Gastrocnemius medialis (tissue), 4 donors: Measurements from ENCODE around the gene RARB. TPM values are rescaled to one million over a fixed set of nuclear protein-coding genes. Genes with fewer than 3 reads are reported as not detected.
A peak's percentile ranks its signal among the peaks of the same experiment; 100 is the strongest.

Experiments
- ATAC-seq, 2 donors: fragments of 150-250 bp; one replicate each; pipeline ENCODE4 v1.9.1; 2016
- DNase-seq, 2 donors: peaks; one replicate each; pipeline ENCODE4 v3.0.0-alpha.2; 2019
- H3K27ac ChIP-seq, 4 donors: fragments of 200-600 bp; sonication (generic); 1 replicate in 1 of 4; 2 replicates in 3 of 4; pipeline ENCODE4 v1.5.1; 2016 to 2018; ENCODE audit warnings: mild to moderate bottlenecking in 2 of 4, moderate library complexity in 1 of 4
- H3K27me3 ChIP-seq, 3 donors: fragments of 200-600 bp; sonication (generic) in 2 of 3; 1 replicate in 1 of 3; 2 replicates in 2 of 3; pipeline versions ENCODE4 v1.5.1 to v1.6.0; 2016 to 2019; ENCODE audit warnings: mild to moderate bottlenecking in 1 of 3, moderate library complexity in 1 of 3
- H3K36me3 ChIP-seq, 2 donors: fragments of 200-600 bp; sonication (generic) in 1 of 2; one replicate each; pipeline ENCODE4 v1.5.1; 2017 to 2018
- H3K4me1 ChIP-seq, 2 donors: fragments of 200-600 bp; sonication (generic) in 1 of 2; one replicate each; pipeline ENCODE4 v1.5.1; 2016 to 2017; ENCODE audit warnings: mild to moderate bottlenecking in 2 of 2
- H3K4me3 ChIP-seq, 4 donors: fragments of 200-600 bp; sonication (generic) in 3 of 4; 1 replicate in 1 of 4; 2 replicates in 3 of 4; pipeline ENCODE4 v1.5.1; 2016 to 2019; ENCODE audit warnings: mild to moderate bottlenecking in 2 of 4
- H3K9me3 ChIP-seq, 3 donors: fragments of 200-600 bp; sonication (generic) in 2 of 3; 1 replicate in 1 of 3; 2 replicates in 2 of 3; pipeline ENCODE4 v1.5.1; 2016 to 2019
- POLR2A ChIP-seq, 2 donors: fragments of 450-650 bp; IDR thresholded peaks; one replicate each; pipeline ENCODE4 v1.6.1; 2017; ENCODE audit warnings: antibody characterized with exemption in 2 of 2, mild to moderate bottlenecking in 2 of 2, moderate library complexity in 2 of 2
- in situ Hi-C, 4 donors: fragments of 200-750 bp; cut with MboI; loops; one replicate each; pipeline versions ENCODE4 v1.15.0 to v1.8.0; 2017; ENCODE audit warnings: low sequenced_read_pairs in 4 of 4
- intact Hi-C: fragments of 100-400 bp; cut with DNase I; formaldehyde crosslinking; loops from one replicate; pipeline ENCODE4 v1.15.1; 2023; ENCODE audit warnings: low total_unique reads
- total RNA-seq, 4 donors: library from RNA; depleted of rRNA; stranded (reverse); fragments of >200 nt; gene quantifications; one replicate each; pipeline versions ENCODE4 v1.1.0 to v1.2.3, GENCODE V29; 2016
- TF ChIP-seq, protein P1 (sequence below), 5 experiments: fragments of 450-650 bp in 3 of 5; fragments of 200-600 bp in 2 of 5; sonication (generic) in 2 of 5; IDR thresholded peaks in 4 of 5; conservative IDR thresholded peaks in 1 of 5; 1 replicate in 4 of 5; 2 replicates in 1 of 5; pipeline ENCODE4 v1.5.1; 2016 to 2019; ENCODE audit warnings: antibody characterized with exemption in 5 of 5, mild to moderate bottlenecking in 3 of 5, moderate library complexity in 3 of 5

RARB gene
- total RNA-seq, 4 donors from 2014 or later, result 1.2 to 3.0 (median 1.9) TPM

DNA sequence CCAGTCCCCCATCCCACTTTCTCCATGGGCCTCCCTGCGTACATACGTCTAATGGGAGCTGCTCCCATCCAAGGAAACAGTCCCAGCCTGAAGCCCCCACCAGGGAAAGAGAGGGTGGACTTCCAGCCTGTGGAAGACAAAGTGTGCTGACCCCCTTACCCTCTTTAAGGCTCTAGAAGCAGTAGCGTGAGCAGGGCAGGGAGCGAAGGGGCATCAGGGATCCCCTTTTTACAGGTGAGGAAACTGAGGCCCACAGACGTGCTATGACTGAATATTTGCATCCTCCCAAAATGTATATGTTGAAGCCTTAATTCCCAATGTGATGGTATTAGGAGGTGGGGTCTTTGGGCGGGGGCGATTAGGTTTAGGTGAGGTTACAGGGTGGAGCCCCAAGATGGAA lies 153.3 kb downstream of the RARB start:
- H3K27me3 ChIP-seq, result no peaks in the 10 kb centered on the region
- no peaks in the 10 kb centered on the region for H3K4me1 ChIP-seq
- DNase-seq (no peak), ATAC-seq (no peak)
- in situ Hi-C loops, result loop anchor here in 3 of 4 donors (25.0 kb wide), 3 partner anchors 569 to 794 kb away; no protein-coding TSS in a partner anchor
- no peak overlapping the region for H3K27ac ChIP-seq
- intact Hi-C loops, result no loop called here
- TF ChIP-seq POLR2A (IDR thresholded peaks at IDR 0.05), result no peak
- TF ChIP-seq, protein P1, sequence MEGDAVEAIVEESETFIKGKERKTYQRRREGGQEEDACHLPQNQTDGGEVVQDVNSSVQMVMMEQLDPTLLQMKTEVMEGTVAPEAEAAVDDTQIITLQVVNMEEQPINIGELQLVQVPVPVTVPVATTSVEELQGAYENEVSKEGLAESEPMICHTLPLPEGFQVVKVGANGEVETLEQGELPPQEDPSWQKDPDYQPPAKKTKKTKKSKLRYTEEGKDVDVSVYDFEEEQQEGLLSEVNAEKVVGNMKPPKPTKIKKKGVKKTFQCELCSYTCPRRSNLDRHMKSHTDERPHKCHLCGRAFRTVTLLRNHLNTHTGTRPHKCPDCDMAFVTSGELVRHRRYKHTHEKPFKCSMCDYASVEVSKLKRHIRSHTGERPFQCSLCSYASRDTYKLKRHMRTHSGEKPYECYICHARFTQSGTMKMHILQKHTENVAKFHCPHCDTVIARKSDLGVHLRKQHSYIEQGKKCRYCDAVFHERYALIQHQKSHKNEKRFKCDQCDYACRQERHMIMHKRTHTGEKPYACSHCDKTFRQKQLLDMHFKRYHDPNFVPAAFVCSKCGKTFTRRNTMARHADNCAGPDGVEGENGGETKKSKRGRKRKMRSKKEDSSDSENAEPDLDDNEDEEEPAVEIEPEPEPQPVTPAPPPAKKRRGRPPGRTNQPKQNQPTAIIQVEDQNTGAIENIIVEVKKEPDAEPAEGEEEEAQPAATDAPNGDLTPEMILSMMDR (IDR thresholded peaks at IDR 0.05 in 4 of 5, conservative IDR thresholded peaks at IDR 0.05 in 1 of 5), result no peak
- H3K9me3 ChIP-seq, result no peaks in the 10 kb centered on the region
- H3K36me3 ChIP-seq, result no peaks in the 10 kb centered on the region
- no peak overlapping the region for H3K4me3 ChIP-seq

DNA sequence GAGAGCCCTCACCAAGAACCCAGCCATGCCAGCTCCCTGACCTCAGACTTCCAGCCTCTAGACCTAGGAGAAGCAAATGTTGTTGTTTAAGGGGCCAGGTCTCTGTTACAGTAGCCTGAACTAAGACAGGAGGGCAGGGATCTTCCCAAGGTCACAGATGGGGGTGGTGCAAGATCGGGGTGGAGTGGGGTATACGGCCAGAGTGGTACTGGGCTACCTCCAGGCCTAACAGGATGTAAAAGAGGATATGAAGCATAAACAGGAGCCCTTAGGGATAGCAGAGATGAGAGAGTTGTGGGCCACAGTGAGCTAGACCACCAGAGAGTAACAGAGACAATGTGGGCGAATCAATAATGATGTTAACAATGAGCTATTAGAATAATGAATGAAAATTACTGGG lies 153.8 kb downstream of the RARB start:
- Histone ChIP-seq H3K36me3 (no peaks in the 10 kb centered on the region), H3K27me3 (no peaks in the 10 kb centered on the region), H3K4me1 (no peaks in the 10 kb centered on the region), H3K4me3 (no peak overlapping the region), H3K27ac (peak overlapping the region in 1 of 4 donors; percentile 44), H3K9me3 (no peaks in the 10 kb centered on the region)
- no peak for TF ChIP-seq POLR2A (IDR thresholded peaks at IDR 0.05)
- TF ChIP-seq, protein P1 (IDR thresholded peaks at IDR 0.05 in 4 of 5, conservative IDR thresholded peaks at IDR 0.05 in 1 of 5), result no peak
- intact Hi-C loops (no loop called here), in situ Hi-C loops (loop anchor here in 3 of 4 donors (25.0 kb wide), 3 partner anchors 570 to 795 kb away; no protein-coding TSS in a partner anchor)
- DNase-seq (no peak), ATAC-seq (no peak)

DNA sequence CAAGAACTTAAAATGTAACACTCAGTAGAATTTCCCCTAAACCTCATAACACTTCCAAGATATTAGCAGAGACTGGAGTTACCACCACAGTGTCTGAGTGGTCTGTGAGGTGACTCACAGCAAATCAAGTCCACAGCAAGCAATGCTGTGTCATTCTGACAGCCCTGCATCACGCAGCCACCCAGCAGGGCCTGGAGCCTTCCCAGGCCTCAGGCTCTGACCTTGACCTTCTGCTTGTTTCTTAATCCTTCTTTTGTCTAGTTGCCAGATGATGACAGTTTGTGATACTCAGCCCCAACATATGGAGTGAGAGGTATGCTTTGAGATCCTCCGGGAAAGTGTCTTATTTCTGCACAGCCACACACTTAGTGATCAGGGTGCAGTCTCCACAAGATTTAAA lies 154.2 kb downstream of the RARB start:
- TF ChIP-seq POLR2A (IDR thresholded peaks at IDR 0.05), result no peak
- TF ChIP-seq, protein P1 (IDR thresholded peaks at IDR 0.05 in 4 of 5, conservative IDR thresholded peaks at IDR 0.05 in 1 of 5), result no peak
- no peaks in the 10 kb centered on the region for H3K36me3 ChIP-seq
- peak overlapping the region in 1 of 4 donors; percentile 44 for H3K27ac ChIP-seq
- ATAC-seq, result peak; percentile 40 to 85
- intact Hi-C loops, result no loop called here
- in situ Hi-C loops, result loop anchor here in 3 of 4 donors (25.0 kb wide), 3 partner anchors 570 to 795 kb away; no protein-coding TSS in a partner anchor
- DNase-seq, result peak in 1 of 2 donors; percentile 34
- H3K9me3 ChIP-seq, result no peaks in the 10 kb centered on the region
- no peaks in the 10 kb centered on the region for H3K27me3 ChIP-seq
- H3K4me1 ChIP-seq, result no peaks in the 10 kb centered on the region
- no peak overlapping the region for H3K4me3 ChIP-seq

DNA sequence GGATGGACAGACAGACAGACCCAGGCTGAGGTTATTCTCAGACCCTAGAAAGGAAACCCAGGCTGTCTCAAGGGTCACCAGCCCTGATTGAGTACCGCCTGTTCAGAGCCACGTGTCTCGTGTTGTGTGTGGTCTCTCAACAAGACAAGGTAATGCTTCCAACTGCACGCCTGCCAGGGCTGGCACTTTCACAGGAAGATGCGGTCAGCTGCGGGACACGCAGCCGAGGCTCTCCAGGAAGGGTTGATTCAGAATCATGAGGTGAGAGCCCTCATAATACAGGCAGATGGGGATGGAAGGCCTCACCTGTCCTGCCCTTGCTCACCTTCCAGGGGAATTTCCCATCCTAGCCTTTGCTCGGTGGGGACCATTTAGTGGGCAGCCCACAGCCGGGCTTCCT lies 155.3 kb downstream of the RARB start:
- Histone ChIP-seq H3K36me3 (no peaks in the 10 kb centered on the region), H3K4me3 (no peak overlapping the region), H3K27ac (no peak overlapping the region), H3K27me3 (no peaks in the 10 kb centered on the region), H3K9me3 (no peaks in the 10 kb centered on the region), H3K4me1 (no peaks in the 10 kb centered on the region)
- TF ChIP-seq POLR2A (IDR thresholded peaks at IDR 0.05), result no peak
- TF ChIP-seq, protein P1 (IDR thresholded peaks at IDR 0.05 in 4 of 5, conservative IDR thresholded peaks at IDR 0.05 in 1 of 5), result no peak
- in situ Hi-C loops, result loop anchor here in 3 of 4 donors (25.0 kb wide), 3 partner anchors 571 to 796 kb away; no protein-coding TSS in a partner anchor
- DNase-seq (no peak), ATAC-seq (no peak)
- intact Hi-C loops, result no loop called here
